GM18517 (cell line): ENCODE data around the gene FCGR3A.
"Not testable (repeated sequence)": the region's sequence is repeated elsewhere in the genome, so short reads cannot be mapped to it uniquely, and the experiment has no call there.

Experiments used
- ATAC-seq: cut with Tn5 transposase; IDR thresholded peaks from one replicate; pipeline ENCODE4 v1.9.1; 2021; ENCODE audit warnings: mild to moderate bottlenecking, moderate library complexity; ENCODE audit not compliant: unreplicated experiment

Gene FCGR3A

DNA sequence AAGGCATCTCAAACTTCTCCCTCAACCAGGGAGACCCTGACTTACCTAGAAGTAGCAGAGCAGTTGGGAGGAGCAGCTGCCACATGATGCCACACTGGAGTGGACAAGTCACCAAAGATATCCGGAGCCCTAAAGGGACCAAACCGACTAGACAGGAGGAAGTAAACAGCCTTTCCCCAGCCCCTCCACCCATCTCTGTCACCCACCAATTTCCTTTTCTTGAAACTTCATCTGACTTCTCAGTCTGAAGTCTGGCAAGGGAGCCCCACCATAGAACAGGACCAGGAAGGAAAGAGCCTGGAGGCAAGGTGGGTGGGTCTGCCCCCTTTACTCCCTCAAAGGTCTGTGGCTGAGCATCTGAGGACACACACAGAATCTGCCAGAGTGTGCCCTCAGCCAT lies at the start of gene FCGR3A:
TSS of gene FCGR3A (minus strand) at position 167 of the 400 bp plus-strand sequence. CDS start at position 85, 82 bp downstream.
- no peak for ATAC-seq

DNA sequence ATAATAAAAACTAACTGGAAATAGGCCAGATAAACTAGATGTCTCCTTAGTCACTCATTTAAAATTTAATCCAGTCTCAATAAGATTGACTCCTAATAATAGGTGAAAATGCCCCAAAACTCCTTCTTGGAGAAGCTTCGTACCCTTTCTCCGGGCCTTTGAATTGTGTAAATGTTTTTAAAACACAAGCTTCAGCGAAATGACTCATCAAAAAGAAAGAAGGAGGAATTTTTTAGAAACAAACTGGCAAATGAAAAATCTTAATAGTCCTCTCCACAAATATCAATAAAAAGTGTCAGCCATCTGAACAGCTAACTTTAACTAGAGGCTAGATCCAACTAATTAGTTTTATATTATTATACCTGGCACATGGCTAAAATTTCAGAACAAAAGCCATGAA lies 47.5 kb upstream of the FCGR3A start:
- not testable (repeated sequence) for ATAC-seq

DNA sequence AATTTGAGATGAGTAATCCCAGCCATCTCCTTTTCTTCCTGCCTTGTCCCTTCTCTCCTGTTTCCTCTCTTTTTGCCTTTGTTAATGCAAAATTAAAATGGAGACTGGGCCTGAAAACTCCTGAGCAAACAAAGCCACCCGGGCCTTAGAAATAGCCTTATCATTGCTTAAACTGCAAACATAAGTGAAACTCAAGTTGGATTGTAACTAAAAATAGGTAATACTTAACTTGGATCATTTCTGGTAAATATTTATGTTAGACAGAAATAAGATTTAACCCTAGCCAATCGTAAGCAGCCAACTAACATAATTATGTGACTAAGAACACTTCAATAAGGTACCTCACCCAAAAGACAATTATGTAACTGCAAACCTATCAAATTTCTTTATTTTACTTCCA lies 46.0 kb upstream of the FCGR3A start:
- not testable (repeated sequence) for ATAC-seq

DNA sequence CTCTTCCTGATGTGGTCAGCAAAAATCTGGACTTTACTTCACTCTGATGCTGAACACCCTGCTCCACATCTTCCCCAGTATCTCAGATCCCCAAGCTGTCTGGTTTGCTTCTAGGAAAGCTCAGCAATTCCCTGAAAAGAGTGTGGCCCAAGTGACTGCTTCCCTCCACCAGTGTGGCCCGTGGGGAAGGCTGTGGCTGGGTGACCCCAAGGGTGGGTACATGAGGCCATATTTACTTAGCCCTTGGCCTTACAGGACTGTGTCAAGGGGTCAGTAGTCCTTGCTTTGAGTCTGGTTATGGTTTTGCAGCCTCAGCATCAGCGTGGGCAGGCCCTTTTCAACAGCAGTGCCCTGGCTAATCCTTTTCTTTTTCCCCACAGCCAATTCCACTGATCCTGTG lies 45.6 kb upstream of the FCGR3A start:
- ATAC-seq, result not testable (repeated sequence)

DNA sequence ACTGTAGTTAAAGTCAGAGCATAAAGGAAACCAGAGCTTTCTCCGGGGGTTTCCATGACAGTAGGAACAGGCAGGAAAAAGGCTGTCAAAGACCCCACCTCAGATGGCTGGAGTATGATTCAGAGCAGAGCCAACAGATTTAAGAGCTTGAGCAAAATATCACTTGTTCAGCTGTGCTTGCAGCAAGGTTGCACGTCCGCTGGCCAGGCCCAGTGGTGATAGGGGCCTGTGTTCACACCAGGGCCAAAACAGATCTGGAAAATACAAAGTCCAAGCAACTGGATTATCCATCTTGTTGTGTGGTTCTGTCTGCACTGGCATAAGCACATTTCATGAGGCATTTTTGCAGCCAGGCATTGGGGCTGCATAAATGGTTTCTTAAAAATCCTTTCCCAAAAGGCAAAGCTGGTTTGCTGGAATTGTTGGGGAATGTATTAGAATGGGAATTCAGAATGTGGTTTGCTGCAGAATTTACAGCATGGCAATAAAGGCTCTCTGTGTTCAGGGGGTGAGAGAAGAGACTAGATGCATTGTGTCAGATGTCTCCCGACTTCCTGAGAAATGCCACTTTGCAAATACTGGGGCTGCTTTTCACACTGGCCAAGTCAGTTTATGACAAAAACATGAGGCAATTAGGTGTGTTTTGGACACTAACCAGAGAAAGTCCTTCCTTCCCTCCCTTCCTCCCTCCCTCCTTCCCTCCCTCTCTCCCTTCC lies 44.8 kb upstream of the FCGR3A start:
- not testable (repeated sequence) for ATAC-seq

DNA sequence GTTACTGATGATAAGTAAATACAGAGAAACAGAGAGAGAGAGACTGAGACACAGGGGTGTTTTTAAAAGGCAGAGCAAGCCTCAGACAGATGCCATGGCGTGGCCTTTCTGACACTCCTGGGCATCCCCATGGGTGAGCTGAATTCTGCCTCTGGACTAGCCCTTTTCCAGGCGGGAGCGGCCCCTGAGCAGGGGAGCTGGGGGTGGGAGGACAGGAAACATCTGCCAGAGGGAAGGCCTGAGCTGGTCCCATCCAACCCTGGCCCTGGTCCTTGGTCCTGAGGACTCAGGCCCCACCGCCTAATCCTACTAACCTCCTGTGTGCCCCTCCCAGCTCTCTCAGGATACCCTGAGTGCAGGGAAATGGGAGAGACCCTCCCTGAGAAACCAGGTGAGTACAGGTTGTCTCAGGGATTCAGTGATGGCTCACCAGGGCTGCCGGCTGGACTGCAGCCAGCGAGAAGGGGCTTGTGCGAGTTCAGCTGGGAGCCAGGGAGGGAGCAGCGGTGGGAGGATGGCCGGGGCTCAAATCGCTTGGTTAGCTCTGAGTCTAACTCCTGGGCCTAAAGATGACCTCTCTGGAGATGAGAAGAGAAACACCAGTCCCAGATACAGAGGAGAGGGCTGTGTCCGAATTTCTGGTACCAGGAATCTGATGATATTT lies 43.6 kb upstream of the FCGR3A start:
- not testable (repeated sequence) for ATAC-seq

DNA sequence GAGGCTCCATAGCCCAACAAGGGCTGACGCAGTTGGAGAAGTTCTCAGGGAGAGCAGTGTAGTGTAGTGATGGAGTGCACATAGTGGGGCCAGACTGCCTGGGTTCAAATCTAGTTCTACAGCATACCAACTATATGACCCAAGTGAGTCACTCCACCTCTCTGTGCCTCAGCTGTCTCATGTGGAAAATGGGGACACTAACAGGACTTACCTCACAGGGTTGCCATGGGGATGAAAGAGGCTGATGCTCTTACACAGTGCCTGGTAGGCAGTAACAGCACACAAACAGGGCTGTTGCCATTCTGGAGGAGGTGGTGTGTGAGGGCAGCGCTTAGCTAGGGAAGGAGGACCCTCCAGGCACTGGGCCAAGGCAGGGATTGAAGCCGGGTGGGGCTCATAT lies 43.0 kb upstream of the FCGR3A start:
- ATAC-seq, result not testable (repeated sequence)

DNA sequence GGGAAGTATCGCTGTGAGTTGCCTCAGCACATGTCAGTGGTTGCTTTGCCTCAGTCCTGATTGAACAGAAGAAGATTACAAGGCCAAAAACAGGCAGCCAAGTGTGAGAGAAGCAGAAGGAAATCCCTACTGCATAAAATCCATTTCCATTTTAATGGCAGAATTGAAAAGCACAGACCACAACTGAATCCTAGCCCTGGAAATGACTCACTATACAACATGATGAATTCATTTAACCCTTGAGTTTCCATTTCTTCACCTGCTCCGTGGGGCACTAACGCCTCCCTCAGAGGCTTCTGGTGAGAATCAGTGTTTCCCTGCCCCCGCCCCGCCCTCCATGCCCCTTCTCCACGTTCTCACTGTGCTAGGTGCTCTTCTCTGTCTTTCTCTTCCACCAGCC lies 40.3 kb upstream of the FCGR3A start:
- not testable (repeated sequence) for ATAC-seq

DNA sequence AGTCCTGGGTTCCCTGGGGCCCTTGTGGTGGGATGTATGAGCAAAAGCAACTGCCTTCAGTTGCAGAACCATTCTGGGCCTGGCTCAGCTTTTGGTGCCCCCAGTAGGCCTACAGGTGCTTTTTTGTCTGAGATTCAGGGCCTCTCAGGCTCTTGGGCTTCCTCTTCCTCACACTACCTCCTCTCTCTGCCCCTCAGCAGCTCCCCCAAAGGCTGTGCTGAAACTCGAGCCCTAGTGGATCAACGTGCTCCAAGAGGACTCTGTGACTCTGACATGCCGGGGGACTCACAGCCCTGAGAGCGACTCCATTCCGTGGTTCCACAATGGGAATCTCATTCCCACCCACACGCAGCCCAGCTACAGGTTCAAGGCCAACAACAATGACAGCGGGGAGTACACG lies 39.7 kb upstream of the FCGR3A start:
- not testable (repeated sequence) for ATAC-seq

DNA sequence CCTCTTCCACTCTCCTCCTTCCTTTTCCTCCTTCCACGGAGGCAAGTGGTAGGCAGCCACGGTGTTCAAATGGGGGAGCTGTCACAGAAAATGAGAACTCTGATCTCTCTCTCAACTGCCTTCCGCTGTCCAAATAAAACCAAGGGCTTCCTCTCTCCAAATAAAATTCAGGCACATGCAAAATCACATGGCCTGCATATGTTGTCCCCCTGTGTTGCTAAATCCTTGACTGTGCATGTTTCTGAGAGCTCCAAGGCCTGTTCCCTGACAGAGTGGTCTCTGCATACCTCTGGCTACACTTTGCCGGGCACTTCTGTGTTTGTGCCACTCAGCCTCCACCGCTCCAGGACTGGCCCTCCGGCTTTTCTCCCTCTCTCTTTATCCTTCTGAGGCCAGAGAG lies 39.0 kb upstream of the FCGR3A start:
- not testable (repeated sequence) for ATAC-seq

DNA sequence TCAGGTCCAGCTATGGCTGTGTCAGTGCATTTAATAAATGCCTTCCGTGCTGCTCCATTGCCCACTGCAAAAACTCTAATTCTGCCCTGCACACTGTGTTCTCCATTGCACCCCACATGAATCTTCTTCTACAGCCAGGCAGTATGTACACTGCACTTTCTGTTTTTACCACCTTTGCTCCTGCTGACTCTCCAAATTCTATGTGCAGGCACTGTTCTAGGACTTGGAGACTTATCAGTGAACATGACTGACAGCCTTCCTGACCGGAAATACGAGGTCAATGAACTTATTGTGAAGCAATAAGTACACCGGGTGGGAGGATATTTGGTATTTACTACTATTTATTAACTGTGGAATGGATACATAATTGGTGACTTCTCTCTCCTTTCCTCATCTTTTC lies 33.3 kb upstream of the FCGR3A start:
- not testable (repeated sequence) for ATAC-seq

DNA sequence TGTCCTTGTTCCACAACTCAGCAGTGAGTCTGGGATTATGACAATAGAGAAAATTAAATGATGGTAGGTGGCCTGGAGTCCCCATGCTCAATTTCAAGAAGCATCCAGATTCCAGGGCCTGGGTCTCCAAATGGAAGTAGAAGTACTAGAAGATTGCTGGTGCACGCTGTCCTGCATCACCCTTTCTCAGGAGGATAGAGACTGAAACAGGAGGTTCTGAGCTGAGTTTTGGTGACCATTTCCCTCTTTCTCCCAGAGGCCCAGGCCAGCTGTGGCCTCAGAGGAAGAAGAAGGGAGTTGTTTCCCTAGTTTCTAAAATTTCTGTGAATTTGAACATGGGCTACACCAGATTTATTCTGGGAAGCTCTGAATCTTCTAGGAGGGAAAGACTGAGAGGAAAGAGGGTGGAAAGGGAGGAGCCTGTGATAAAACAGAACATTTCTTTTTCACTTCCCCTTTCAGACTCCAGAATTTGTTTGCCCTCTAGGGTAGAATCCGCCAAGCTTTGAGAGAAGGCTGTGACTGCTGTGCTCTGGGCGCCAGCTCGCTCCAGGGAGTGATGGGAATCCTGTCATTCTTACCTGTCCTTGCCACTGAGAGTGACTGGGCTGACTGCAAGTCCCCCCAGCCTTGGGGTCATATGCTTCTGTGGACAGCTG lies 31.4 kb upstream of the FCGR3A start:
- peak; percentile 74 for ATAC-seq

DNA sequence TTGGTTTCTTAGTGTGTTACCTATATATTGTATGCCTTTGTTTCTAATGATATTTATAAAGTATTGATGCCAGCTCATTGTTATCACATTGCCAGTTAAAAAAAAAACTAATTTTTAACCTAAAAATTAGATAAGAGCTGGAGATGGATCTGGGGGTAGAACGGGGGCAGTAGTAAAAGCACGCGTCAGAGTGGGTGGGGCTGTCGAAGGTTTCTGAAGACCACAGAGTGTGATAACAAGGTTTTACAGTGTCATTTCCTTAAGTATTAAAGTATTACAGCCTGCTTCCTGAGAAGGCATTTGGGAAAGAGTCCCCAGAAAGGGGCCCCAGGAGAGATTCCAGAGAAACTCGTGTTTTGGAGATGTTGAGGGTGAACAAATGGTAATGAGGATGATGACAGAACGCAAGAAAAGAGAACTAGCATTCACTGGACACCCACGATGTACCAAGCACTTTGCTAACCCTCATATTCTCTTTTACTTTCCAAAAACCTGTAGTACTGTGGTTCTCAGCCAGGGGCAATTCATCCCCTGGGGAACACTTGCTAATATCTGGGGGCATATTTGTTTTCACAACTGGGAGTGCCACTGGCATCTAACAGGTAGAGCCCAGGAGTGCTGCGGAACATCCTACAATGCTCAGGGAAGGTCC lies 30.4 kb upstream of the FCGR3A start:
- not testable (repeated sequence) for ATAC-seq

DNA sequence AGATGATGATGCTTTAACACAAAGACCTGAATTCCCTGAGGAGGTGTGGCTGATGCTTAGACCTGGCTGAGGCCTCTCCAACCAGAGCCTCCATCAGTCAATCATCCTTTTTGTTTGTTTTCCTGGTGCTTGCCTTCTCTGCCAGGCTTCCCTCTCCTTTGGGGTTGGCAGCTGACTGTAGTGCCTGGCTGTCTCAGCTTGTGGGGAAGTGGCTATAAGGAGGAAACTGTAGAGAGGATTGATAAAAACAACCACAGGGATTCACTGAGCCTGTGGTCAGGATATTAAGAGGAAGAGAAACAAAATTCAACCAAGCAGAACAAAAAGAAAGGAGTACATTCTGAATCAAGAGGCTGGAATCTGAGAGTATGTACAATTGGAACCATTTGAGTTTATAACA lies 27.1 kb upstream of the FCGR3A start:
- not testable (repeated sequence) for ATAC-seq

DNA sequence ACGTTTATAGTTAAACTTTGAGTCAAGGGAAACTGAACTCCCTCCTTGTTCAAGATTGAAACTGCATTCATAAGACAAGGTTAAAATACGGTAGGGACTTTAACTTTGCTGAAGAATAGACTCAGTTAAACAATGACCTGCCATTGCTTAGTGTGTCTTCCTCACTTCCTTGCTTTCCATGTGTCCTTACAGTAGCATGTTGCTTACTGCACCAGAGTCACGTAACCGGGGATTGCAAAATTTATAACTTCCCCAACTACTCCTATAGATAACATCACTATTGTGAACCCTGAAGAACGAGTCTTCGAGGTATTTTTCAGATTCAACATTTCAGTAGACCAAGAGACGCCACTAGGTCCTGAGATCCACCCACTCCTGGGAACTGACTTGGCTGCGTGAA lies 22.1 kb upstream of the FCGR3A start:
- not testable (repeated sequence) for ATAC-seq

DNA sequence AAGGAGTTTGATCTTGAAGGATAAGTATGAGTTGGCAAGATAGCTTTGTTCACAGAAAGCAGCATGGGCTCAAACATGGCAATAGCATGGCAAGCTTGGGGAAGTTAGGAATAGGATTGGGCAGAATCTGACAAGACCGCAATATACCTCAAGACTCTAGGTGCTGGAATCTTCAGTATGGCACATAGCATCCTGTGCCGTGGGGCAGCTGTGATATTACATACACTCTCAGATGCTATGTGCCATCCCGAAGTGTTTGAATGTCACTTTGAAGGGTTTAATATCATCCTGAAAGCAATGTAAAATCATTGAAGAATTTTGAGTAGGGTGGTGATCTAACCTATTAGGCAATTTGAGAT lies 17.0 kb upstream of the FCGR3A start:
- not testable (repeated sequence) for ATAC-seq

DNA sequence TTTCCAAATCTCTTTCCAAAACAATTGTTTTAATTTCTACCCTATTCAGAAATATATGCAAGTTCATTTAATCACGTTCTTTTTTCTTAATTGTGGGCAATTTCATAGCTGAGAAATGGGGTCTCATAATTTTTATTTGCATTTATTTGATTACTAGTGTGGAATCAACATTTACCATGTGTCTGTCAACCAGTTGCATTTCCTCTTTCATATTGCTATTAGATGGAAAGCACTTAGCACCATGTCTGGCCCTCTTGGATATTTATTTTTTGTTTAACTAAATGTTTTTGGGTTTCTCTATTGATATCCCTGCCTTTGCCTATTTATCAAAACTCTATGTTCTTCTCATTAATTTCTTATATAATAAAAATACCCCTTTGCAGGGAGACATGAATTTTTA lies 13.9 kb upstream of the FCGR3A start:
- ATAC-seq, result not testable (repeated sequence)

DNA sequence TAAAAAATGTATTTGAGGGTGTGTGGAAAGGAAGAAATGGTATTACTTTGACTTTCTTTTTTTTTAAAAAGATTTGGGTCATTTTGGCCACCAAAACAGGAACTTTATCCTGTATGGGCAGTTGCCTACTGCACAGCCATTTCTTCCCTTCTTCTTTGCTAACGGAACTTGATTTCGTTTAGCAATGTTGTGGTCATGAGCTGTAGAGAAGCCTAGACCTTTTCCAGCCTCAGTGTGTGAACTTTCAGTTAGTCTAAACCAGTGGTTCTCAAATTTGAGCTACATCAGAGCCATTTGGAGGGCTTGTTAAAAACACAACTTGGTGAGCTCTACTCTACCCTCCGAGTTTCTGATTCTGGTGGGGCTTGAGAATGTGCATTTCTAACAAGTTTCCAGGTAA lies 12.8 kb upstream of the FCGR3A start:
- ATAC-seq, result not testable (repeated sequence)

DNA sequence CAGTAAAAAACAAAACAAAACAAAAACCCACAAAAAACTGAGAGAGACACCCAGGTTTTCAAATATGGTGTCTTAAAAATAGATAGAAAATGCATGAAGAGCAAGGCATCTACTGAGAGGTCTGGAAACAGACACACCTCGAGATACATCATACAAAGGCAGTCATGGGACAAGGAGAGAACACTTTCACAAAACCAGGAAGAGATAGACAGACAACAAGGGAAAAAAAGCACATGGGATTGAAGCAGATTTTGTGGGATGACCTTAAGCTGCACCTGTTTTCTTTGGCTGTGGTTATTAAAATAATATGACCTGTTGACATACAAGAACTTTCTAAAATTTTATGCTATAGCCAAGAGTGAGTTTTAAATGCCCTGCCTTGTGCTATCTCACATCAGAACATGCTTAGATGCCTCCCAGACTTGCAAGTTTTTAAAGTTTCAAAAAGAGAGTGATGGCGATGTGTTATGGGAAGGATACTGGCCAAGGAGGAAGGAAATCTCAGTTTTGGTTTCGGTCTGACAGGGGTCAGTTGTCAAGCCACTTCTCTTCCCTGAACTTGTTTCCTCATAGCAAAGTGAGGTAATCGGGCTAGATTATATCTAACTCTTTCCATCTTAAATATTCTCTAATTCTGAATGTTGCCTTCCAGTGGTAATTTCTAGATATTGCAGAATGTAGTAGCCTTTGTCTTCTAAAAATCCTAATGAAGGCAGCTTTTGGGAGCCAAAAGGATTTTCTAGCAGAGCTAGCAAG lies 11.5 kb upstream of the FCGR3A start:
- ATAC-seq, result peak; percentile 52
